HG03521 (cell line): Measurements from ENCODE around the gene TDG.

Experiments
- ATAC-seq: cut with Tn5 transposase; IDR thresholded peaks from one replicate; pipeline ENCODE4 v1.9.1; 2021; ENCODE audit warnings: mild to moderate bottlenecking, moderate library complexity; ENCODE audit not compliant: unreplicated experiment

TDG gene

DNA sequence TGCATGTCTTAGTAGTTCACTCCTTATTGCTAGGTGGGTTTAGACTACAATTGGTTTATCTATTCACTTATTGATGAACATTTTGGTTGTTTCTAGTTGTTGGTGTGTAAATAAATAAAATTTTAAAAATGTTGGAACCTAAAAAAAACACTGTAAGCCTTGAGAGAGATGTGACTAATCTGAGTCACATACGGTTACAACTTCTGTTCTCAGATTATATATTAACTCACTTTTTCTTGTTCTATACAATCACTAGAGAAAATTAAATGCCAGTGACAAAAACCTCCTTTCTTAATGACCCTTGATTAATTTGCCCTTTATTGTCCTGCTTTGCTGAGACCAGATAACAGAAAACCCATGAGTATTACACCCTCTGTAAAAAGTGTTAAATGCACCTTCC, 7.1 kb upstream of the TDG start:
- no peak for ATAC-seq

DNA sequence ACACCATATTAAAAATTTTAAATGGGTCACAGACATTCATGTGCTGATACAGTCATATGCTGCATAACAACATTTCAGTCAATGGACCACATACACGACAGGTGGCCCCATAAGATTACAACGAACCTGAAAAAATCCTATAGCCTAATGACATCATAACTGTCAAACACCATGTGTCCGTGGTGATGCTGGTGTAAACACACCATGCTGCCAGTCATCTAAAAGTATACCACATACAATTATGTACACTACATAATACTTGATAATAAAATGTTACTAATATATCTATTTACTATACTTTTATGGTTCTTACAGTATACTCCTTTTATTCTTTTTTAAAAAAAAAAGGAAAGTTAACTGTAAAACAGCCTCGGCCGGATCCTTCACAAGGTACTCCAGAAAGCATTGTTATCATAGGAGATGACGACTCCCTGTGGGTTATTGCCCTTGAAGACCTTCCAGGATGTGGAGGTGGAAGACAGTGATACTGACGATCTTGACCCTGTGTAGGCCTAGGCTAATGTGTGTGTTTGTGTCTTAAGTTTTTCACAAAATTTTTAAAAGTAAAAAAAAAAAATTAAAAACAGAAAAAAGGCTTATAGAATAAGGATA, 5.0 kb upstream of the TDG start:
- no peak for ATAC-seq

DNA sequence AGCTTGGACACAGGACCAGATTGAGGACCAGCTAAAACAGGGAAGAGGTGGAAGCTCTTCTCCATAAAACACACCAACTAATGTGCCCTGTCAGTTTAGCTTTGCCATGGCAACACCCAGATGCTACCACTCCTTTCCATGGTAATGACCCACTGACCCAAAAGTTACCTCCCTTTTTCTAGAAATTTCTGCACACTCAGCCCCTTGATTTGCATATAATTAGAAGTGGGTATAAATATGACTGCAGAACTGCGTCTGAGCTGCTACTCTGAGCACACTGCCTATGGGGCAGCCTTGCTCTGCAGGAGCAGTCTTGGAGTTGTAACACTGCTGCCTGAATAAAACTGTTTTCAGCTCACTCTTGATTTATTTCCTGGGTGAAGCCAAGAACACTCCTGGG, 3.2 kb upstream of the TDG start:
- no peak for ATAC-seq

DNA sequence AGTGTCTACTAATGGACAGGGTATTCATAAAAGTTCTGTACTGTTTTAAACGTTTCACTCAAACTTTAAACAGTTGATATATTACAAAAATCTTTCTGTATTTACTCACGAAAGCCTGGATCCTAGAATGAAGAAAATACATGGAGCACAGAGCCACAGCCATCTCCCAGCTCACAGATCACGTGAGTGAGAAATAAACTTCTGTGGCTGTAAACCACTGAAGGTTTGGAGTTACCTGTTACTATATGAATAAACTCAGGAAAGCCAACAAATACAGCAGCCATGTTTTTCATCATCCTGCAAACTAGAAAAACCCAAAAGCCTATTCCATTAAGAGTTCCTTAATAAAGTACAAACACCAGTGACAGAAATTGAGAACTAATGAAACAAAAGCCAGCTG, 867 bp upstream of the TDG start:
- no peak for ATAC-seq

DNA sequence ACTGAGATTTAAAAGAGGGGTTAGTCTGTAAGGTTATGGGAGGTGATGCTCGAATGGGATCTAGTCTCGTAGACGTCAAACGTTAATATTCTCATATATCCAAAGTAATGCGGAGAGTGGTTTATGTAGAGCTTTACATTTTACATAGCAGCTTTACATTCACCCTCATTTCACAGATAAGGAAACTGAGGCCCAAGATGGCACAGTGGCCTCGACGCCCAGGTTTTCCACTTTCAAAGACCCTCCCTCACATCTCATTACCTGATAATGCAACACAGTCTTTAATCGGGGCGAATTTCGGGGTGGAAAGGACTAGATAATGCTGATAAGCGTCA, 450 bp upstream of the TDG start:
- no peak for ATAC-seq

DNA sequence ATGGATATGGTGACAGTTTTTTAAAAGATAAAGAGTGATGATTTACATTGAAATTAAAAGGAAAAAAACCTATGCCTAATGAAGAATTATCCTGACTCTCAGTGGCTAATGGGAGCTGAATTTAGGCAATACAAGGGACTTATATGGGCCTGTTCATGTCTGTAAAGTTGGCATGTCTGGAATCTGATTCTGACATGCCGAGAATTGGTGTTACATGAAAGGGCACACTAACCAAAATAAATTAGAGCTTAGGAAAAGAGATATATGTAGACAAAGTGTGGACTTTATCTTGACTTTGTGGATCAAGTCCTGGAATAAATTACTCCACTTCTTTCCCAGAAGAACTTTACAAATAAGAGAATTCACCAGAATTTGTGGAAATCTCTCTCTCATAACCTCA, 1.1 kb downstream of the TDG start:
- no peak for ATAC-seq

DNA sequence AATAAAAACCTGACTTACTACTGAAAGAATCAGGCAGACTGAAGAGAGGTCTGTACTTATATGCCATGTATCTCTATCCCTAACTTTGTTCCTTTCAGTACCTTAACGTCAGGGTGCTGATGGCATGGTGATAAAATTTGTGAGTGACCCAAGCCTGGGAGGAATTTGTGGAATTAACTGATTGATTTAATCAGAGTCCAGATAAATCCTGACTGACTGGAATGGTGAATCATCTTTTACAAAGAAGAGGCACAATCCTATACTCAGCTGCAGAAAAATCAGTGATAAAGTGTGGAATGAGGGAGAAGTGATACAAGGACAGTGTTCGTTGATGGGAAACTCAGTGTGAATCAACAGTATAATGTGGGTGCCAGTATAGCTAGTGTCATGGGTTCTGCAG, 3.7 kb downstream of the TDG start:
- ATAC-seq = no peak

DNA sequence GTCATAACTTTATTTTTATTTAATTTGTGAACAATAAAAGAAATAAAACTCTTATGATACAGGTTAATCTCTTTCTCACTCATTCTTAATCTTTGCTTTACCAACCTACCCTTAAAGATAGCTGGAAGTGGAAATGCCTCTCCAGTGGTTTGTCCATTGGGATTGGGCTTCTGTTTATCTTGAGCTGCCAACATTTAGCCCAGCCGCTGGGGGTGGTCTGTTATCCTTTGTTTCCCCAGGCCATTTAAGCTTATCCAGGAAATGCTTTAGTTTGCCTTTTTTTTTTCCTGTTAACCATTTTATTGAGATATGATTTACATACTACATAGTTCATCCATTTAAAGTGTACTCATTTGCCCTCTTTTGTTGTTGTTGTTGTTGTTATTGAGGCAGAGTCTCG, 8.2 kb downstream of the TDG start:
- no peak for ATAC-seq

DNA sequence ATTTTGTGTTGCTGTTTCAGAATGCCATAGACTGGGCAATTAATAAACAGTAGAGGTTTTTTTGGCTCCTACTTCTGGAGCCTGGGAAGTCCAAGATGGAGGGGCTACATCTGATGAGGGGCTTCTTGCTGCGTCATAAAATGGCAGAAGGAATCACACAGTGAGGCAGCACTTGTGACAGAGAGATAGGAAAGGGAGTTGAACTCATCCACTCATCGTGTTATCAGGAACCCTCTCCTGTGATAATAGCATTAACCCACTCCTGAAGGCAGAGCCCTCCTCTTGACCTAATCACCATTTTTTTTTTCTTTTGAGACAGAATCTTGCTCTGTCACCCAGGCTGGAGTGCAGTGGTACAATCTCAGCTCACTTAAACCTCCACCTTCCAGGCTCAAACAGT, 9.7 kb downstream of the TDG start:
- ATAC-seq = no peak

DNA sequence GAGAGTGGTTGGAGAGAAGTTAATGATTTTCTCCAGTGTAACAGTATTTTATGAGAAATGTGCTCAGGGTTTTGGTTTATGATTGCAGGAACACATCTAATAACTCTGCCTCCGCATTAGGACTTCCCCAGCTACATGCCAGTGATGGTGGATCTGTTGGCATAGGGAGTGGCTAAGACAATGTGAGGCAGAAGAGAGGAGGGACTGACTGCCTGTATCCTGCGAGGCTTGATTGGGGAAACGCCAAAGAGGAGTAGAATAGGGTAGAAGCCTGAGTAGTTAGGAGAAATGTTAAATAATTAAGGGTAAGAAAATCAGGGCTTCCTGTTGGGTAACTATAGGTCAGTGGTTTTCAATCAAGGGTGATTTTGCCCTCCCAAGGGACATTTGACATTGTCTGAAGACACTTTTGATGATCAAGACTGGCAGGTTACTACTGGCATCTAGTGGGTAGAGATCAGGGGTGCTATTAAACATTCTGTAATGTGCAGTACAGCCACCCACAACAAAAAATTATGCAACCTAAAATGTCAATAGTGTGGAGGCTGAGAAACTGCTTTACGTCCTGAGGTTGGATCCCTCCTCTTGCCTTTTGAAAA, 12.8 kb downstream of the TDG start:
- ATAC-seq = no peak

DNA sequence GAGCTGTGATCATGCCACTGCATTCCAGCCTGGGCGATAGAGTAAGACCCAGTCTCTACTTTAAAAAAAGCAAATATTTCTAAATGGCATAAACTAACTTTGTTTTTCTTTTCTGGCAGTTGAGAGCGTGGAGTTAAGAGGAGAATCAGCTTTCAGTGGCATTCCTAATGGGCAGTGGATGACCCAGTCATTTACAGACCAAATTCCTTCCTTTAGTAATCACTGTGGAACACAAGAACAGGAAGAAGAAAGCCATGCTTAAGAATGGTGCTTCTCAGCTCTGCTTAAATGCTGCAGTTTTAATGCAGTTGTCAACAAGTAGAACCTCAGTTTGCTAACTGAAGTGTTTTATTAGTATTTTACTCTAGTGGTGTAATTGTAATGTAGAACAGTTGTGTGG, 21.2 kb downstream of the TDG start:
- no peak for ATAC-seq

DNA sequence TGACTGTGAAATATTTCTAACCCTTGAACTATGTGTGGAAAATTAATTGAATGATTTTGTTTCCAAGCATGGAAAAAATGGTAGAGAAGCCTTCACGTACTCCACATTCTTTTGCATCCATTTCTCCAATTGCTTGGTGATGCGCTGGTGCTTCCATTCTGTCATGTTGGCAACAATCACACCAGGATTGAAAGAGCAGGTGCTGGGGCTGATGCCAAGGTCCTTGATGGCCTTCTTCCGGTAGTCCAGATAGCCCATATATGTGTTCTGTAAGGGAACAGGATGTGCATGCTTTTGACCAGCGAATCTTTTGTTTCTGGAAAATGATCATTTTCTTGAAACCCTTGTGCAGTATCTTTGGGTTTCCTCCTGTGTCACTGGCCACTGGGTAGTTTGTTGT, 28.6 kb downstream of the TDG start:
- no peak for ATAC-seq

DNA sequence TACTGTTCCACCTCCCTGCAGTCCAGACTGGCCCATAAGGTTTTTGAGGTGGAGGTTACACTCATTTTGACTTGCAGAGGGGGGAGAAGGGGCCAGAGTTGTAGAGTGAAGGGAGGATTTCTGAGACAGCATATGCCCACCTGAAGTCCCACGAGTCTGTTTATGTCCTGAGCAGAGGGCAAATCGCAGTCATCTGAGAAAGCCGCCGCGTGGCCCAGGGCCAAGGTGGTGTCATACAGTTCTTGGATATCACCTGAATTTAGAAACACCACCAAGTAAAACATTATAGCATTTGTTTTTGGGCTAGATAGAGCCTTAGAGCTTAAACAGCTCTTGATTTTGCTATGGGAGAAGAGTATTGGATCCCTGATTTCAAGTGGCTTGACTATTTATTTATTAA, 30.9 kb downstream of the TDG start:
- no peak for ATAC-seq

DNA sequence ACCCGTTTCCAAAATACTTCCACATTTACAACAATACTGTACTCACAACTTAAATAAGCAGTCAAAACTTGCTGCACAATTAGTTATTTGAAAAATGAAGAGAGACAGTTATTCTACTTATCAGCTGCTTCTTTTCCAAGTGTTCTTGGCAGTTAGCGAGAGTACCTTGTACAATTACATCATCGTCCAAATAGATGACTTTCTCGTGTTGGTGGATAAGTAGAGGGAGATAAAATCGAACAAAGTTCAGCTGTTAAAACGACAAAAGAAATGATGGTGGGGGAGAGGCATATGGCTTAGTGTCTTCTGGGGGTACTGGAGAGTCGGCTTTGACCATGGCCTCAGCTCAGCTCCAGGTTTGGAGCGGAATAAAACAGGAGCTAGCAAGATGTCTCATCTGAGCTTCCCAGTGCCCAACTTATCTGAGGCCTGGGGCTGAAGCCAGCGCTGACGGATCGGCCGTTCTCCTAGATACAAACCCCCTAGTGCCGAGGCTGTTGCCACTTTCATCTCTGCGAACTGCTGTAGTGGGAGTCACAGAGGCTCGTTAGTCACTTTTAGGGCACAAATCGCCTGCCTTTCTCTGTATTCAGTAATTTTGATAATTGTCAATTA, 31.7 kb downstream of the TDG start:
- ATAC-seq = no peak

DNA sequence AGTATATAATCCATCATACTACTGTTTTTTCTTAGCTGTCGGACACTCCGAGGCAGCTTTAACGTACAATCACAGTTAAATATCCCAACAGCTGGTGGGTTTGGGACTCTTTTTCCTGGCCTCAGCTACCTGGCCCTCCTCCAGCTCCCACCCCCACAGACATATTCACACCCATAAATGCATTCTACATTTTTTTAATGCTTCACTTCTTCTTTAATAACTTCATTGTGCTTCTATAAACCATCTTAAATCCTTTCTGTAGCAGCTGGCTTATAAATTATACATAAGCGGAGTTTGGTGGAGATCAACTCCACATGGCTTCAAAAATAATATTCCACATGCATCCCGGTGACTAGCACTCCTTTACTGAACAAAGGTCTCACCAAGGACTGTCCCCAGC, 33.3 kb downstream of the TDG start:
- no peak for ATAC-seq

DNA sequence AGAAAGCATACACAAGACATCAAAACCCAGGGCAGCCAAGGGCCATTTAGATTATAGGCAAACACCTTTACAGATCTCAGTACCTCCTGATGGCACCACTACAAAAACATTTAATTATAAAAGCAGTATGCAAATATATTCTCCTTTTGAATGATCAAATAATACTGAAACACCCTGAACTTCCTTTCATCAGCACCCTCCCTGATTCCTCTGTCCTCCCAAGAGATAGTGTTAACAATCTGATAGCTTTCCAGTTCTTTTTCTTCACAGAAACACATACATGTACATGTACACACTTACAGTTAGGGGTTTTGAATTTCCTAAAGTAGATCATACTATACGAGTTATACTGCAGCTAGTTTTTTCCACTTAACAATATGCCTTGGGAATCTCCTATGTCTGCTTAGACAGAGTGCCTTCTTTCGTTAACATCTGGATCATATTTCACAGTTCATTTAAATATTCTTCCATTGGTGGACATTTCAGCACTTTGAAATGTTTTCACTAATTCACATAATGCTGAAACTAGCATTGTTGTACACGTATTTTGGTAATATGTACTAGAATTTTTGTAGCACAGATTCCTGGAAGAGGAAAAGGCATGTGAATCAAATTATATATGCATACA, 35.2 kb downstream of the TDG start:
- no peak for ATAC-seq

DNA sequence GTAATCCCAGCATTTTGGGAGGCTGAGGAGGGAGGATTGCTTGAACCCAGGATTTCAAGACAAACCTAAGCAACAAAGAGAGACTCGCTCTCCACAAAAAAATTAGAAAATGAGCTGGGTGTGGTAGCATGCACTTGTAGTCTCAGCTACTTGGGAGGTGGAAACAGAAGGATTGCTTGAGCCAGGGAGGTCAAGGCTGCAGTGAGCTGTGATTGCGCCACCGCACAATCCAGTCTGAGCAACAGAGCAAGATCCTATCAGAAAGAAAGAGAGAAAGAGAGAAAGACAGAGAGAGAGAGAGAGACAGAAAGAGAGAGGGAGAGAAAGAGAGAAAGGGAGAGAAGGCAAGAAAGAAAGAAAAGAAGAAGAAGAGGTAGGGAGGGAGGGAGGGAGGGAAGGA, 37.0 kb downstream of the TDG start:
- no peak for ATAC-seq

DNA sequence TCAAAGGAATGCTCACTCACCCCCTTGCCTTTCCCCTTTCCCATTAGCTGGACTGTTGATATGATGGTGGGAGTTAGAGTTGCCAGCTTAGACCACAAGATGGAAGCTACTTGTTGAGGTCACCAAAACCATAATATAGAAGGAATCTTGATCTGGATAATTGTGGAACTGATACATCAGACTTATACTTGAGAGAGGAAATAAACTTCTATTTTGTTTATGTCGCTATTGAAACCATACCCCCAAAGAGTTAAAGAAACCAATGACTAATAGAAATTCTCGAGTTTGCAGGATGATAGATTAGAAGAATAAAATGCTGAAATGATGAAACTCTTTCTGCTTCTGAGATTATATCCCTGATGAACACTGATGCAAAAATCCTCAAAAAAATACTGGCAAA, 37.9 kb downstream of the TDG start:
- ATAC-seq = no peak

DNA sequence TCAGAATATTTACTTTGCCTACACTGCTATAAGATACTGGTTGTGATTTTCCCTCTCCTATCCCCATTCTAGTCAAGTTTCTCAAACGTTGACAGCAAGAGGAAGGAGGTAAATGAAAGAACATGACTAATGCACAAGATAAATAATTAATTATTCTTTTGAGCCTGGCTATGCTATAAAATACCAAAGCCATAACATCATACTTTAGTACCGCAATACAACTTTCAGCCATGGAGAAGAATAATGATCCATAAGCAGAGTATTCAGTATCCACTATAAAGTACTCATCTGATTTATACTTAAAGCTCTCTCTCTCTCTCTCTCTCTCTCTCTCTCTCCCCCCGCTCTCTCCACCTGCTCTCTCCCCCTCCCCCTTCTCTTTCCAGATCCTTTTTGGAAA, 41.3 kb downstream of the TDG start:
- ATAC-seq = no peak

DNA sequence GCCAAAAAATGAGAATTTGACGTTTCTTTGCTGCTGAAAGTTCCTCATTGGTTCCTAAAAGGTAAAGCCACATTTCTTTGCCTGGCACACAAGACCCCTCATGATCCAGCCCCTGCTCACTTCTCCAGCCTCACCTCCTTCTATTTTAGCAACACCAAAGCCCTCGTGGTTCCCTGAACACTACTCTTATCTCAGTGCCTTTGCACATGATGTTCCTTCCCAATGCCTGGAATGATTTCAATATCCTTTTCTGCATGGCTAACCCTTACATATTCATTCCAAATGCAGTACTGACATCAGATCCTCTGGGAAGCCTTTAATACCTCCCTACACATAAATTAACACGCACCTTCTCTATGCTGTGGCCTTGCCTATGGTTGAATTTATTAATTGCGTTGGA, 44.4 kb downstream of the TDG start:
- no peak for ATAC-seq

DNA sequence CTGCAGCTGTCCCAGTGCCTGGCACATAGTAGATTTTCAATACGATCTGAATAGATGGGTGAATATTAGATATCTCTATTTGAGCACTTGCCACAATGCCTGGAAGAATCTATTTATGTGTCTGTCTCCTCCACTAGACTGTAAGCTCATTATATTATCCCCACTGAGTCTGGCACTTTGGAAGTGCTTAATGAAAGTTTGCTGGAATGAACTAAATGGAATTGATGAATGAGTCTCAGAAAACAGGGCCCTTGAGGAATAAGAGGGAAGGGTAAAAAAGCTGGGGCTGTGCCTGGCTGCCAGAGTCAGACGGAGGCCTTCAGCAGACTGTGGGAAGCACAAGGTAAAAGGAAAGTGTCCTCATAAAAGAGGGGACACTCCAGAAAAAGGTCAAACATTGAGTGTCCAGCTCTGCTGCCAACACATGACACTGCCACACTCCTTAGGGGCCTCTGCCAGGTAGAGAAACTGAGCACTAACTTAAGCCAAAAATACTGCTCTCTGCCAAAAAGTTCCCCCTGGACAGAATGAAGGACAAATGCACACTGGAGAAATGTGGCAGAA, 45.0 kb downstream of the TDG start:
- no peak for ATAC-seq

DNA sequence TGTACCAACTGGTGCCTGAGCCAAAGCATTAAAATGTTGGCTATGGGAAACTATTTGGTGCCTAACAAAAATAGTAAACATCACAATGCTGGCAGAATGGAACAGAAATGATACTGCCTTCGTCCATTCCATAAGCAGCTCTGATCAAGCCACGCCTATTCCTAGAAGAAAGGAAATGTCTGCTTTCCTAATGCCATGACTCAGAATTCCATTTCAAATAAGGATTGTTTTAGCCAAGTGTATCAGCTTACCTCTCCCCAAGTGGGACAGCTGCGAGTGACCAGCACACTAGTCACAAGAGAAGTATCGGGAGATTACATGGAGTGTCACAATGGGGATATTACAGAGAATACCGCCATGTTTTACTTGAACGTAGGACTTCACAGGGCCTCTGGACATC, 45.6 kb downstream of the TDG start:
- ATAC-seq = no peak
